Dedifferentiated amniotic fluid mesenchymal stem cell (primary cell): Measurements from ENCODE around the gene GKN2.
A peak's percentile ranks its signal among the peaks of the same experiment; 100 is the strongest.
"Not testable (repeated sequence)": the region's sequence is repeated elsewhere in the genome, so short reads cannot be mapped to it uniquely, and the experiment has no call there.

ENCODE experiments used
- DNase-seq: peaks from one replicate; pipeline ENCODE4 v3.0.0-alpha.2; 2016; ENCODE audit errors: extremely low spot score

GKN2 gene

GRCh38 chr2:68961380-68961779, 8.7 kb upstream of the GKN2 start:
- no peak for DNase-seq

DNA sequence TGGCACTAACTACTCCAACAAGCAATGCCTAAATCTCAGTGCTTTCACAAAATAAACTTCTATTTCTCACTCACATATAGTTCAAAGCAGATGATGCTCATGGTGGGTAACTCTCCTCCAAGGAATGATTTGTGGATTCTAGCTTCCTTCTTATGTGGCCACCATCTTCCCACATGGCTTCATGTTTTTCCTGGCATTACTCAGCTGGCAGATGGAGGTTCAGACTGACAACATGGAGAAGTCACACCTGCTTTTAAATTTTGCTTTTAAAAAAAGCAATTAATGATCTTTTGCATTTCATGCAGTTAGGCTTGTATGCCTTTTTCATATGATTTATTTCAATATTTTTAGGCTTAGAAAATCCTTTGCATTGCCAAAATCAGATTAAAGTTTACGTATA, 6.3 kb upstream of the GKN2 start:
- no peak for DNase-seq

- DNase-seq, result not testable (repeated sequence)
Measured at GRCh38 chr2:68955432-68955831, 2.7 kb upstream of the GKN2 start.

DNA sequence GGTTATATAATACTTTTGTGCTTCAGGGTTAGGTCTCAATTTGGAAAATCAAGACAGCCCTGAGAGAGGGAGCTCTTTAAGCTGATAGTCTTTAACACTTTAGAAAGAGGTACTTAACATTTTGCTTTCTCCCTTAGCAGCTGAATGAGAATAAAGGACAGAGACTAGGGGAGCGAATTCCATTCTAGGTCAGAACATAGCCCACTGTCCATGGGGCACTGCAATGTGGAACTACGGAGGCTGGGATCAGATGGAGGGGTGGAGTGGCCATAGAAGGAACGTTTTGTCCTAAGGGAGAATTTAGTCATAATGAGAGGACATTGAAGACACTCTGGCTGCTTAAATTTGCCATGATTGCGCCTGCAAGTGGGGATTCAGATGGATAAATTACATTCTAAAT, 794 bp downstream of the GKN2 start:
- no peak for DNase-seq

DNA sequence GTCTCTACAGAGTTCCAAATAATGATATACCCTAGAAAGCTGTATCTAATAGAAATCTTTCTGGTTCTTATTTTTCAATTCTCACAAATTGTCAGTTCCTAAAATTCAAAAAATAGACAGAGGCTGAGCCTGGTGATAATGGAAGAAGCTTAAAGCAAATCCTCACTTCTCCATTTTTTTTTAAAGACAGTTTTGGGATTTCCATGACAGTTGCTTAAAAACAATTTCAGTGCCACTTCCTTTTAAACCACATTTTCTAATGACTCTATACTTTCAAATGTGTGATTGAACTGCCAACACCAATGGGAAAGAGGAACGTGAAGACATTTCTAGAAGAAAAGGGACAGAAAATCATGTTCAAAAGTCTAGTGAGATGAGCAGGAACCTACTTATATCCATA, 4.0 kb downstream of the GKN2 start:
- no peak for DNase-seq

DNA sequence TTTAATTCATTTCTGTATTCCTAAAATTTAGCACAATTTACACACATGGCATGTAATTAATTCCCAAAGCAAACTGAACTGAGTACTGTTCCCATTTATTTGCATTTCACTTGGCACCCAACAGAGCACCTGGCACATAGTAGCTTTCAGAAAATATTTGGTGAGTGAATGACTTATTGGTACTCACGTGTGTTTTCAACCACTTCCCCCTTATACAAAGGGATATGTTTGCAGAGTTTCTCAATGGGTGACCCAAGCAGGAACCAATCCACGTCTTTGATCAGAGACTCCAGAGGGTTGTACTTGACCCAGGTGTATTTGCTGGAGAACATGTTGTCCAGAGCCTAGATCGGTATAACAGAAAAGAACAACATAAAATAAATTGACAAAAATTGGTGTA, 6.6 kb downstream of the GKN2 start:
- DNase-seq, result no peak

- DNase-seq, result peak; percentile 74
Measured at GRCh38 chr2:68943581-68944568, 8.8 kb downstream of the GKN2 start.

DNA sequence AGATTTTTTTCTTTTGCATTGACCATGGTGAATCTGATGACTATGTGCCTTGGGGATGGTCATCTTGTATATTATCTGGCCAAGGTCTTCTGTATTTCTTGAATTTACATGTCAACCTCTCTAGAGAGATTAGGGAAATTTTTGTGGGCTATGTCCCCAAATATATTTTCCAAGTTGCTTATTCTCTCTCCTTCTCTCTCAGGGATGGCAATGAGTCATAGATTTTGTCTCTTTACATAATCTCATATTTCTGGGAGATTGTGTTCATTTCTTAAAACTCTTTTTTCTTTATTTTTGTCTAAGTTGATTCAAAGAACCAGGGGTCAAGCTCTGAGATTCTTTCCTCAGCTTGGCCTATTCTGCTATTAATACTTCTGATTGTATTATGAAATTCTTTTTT, 9.9 kb downstream of the GKN2 start:
- no peak for DNase-seq

GRCh38 chr2:68940369-68940768, 12.3 kb downstream of the GKN2 start:
- no peak for DNase-seq

DNA sequence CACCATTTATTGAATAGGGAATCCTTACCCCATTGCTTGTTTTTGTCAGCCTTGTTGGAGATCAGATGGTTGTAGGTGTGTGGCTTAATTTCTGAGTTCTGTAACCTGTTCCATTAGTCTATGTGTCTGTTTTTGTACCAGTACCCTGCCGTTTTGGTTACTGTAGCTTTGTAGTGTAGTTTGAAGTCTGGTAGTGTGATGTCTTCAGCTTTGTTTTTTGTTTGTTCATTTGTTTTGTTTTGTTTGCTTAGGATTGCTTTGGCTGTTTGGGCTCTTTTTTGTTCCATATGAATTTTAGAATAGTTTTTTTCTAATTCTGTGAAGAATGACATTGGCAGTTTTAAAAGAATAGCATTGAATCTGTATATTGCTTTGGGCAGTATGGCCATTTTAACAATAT, 12.7 kb downstream of the GKN2 start:
- DNase-seq, result no peak

DNA sequence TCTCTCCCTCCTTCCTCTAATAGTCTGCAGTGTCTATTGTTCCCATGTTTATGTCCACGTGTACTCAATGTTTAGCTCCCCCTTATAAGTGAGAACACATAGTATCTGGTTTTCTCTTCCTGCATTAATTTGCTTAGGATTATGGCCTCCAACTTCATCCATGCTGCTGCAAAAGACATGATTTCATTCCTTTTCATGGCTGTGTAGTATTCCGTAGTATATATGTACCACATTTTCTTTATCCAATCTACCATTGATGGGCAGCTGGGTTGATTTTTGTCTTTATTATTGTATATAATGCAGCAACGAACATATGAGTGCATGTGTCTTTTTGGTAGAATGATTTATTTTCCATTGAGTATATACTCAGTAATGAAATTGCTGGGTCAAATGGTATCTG, 13.8 kb downstream of the GKN2 start:
- no peak for DNase-seq

- no peak for DNase-seq
Measured at GRCh38 chr2:68937346-68938055, 15.2 kb downstream of the GKN2 start.

GRCh38 chr2:68936889-68937288, 15.8 kb downstream of the GKN2 start:
- no peak for DNase-seq

DNA sequence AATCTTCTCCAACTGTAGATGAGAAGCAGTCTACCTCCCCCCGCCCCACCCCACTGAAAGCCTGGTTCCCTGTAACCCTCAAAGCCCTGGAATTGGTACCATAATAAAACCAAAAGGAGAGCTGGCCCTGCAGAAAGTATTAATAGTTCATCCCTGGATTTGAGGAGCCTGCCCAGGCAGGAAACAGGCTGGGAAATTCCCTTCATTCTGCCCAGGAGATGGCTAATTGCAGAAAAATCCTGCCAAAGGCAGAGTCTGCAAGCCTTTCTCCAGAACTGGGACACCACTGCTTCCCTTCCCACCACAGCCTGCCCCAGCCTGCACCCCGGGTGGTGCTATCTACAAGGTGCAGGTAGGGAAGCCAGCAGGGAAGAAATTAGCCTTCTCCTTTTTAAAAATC, 16.3 kb downstream of the GKN2 start:
- DNase-seq, result peak; percentile 34

DNA sequence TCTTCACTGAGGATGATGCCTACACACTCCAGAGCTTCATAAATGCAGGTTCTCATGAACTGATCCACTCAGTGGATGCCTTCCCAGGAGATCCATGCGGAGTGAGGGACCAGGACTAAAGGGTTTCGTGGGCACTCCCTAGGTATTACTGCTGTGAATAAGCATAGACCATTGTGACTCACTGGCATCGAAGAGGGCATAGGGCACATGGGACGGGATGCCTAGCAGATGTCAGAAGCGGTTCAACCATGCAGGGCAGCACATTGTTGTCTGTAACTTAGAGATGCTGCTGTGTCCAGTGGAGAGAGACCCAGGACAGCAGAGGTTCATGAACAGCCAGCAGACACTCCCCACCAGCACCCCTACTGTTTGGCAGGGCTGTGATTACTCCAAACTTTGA, 17.2 kb downstream of the GKN2 start:
- no peak for DNase-seq

- no peak for DNase-seq
Measured at GRCh38 chr2:68934021-68934420, 18.7 kb downstream of the GKN2 start.

GRCh38 chr2:68932402-68932801, 20.3 kb downstream of the GKN2 start:
- DNase-seq, result no peak

DNA sequence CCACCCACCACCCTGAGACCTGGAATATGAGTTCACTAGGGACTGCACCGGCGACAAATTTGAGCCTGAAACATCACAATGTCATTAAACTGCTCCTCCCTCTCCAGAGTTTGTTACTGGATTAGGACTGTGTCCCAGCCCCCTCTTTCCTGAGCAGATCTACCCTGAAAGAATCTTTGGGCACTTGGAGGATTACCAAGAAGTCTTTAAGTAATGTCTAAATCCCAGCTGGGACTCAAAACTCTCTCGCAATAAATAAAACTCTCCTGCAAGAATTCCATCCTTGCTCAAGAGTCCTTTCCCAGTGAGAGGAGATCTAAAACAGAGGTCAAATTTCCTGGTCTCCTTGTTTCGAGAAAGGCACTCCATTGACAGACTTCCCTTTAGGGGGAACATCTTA, 20.9 kb downstream of the GKN2 start:
- DNase-seq, result peak; percentile 50

DNA sequence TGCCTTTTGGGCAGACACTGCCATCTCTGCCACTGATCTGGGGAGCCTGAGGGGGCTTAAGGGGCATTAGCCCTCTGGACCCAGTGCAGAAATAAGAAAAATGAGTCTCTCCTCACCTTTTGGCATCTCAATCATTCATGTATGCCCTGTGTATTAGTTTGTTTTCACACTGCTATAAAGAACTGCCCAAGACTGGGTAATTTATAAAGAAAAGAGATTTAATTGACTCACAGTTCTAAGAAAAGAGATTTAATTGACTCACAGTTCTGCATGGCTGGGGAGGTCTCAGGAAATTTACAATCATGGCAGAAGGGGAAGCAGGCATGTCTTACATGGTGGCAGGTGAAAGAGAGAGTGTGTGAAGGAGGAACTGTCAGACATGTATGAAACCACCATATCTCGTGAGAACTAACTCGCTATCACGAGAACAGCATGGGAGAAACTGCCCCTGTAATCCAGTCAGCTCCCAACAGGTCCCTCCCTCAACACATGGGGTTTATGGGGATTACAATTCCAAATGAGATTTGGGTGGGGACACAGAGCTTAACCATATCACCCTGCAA, 21.5 kb downstream of the GKN2 start:
- no peak for DNase-seq

GRCh38 chr2:68926796-68927195, 25.9 kb downstream of the GKN2 start:
- no peak for DNase-seq

DNA sequence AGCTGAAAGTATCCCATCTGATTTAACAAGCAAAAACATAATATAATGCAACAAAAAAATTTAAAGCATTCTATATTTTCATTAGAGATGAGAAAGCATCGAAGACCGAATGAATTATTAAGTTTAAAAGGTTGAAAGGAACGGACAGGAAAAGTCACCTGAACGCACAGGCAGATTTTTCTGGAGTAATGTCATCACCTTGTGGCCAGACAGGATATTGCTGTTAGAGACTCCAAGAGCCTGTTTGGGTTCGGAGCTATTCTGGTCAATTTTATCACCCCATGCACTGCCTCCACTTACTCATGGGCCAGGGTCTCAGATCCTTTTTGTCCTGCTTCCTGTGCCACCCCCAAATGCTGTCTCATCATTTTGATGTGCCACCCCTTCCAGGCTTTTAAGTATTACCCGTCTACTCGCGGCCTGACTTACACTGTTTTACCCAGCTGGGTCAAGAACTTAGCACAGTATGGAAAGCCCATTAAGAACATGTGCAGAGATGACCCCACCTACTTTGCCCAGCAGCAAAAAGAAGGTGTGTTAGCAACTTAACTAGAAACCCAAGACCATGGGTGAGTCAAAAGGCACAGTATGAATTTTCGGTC, 27.3 kb downstream of the GKN2 start:
- peak; percentile 32 for DNase-seq

- DNase-seq, result no peak
Measured at GRCh38 chr2:68921646-68922045, 31.0 kb downstream of the GKN2 start.
